Smooth muscle cell (in vitro differentiated cells): Measurements from ENCODE around the gene REPS2. TPM values are rescaled to one million over a fixed set of nuclear protein-coding genes. Genes with fewer than 3 reads are reported as not detected.

Experiments used
- DNase-seq: peaks from one replicate; lab custom pipeline; 2025; ENCODE audit not compliant: unreplicated experiment; lab: John Stamatoyannopoulos, UW
- H2AFZ ChIP-seq: fragments of 200-600 bp; sonication (generic); 2 replicates; pipeline ENCODE4 v1.6.0; 2016; ENCODE audit warnings: antibody characterized with exemption, low read depth, mild to moderate bottlenecking
- H3F3A ChIP-seq: fragments of 200-600 bp; sonication (generic); 2 replicates; pipeline ENCODE4 v1.6.0; 2017; ENCODE audit warnings: antibody characterized with exemption, low read depth
- H3K27ac ChIP-seq: fragments of 200-600 bp; sonication (generic); 2 replicates; pipeline ENCODE4 v1.5.1; 2016; ENCODE audit warnings: low read depth, mild to moderate bottlenecking
- H3K27me3 ChIP-seq: fragments of 200-600 bp; sonication (generic); 2 replicates; pipeline ENCODE4 v1.6.1; 2016; ENCODE audit warnings: low read depth, mild to moderate bottlenecking
- H3K36me3 ChIP-seq: fragments of 200-600 bp; sonication (generic); 2 replicates; pipeline ENCODE4 v1.5.1; 2016; ENCODE audit warnings: low read depth
- H3K4me1 ChIP-seq: fragments of 200-600 bp; sonication (generic); 2 replicates; pipeline ENCODE4 v1.5.1; 2016; ENCODE audit warnings: low read depth
- H3K4me2 ChIP-seq: fragments of 200-600 bp; sonication (generic); 2 replicates; pipeline ENCODE4 v1.6.0; 2016; ENCODE audit warnings: mild to moderate bottlenecking
- H3K4me3 ChIP-seq: fragments of 200-600 bp; sonication (generic); 2 replicates; pipeline ENCODE4 v1.5.1; 2016; ENCODE audit warnings: mild to moderate bottlenecking
- H3K79me2 ChIP-seq: fragments of 200-600 bp; sonication (generic); 2 replicates; pipeline ENCODE4 v1.6.0; 2016; ENCODE audit warnings: low read depth, mild to moderate bottlenecking
- H3K9ac ChIP-seq: fragments of 200-600 bp; sonication (generic); 2 replicates; pipeline ENCODE4 v1.6.0; 2016; ENCODE audit warnings: low read depth
- H3K9me3 ChIP-seq: fragments of 200-600 bp; sonication (generic); replicated peaks from 2 replicates; pipeline ENCODE4 v1.5.1; 2016; ENCODE audit warnings: low read depth
- H4K20me1 ChIP-seq: fragments of 200-600 bp; sonication (generic); 2 replicates; pipeline ENCODE4 v1.6.0; 2016; ENCODE audit warnings: low read depth
- CTCF ChIP-seq: fragments of 200-600 bp; sonication (generic); IDR thresholded peaks from 2 replicates; pipeline ENCODE4 v1.5.1; 2017; ENCODE audit warnings: borderline replicate concordance, mild to moderate bottlenecking, antibody characterized with exemption; ENCODE audit not compliant: insufficient read depth, poor library complexity, severe bottlenecking
- WGBS: methylation state at CpG from one replicate; pipeline ENCODE4 v1.1.7; 2016; ENCODE audit warnings: low lambda C conversion rate; 5-methylcytosine and 5-hydroxymethylcytosine counted together
- polyA plus RNA-seq: library from polyadenylated mRNA; unstranded; fragments of >200 nt; fragmentation: Nextera tagmentation; extraction: Ambion mirVana; gene quantifications from 2 replicates; pipeline ENCODE4 v1.2.1, GENCODE V29; 2016
- total RNA-seq: library from RNA; depleted of rRNA; stranded (reverse); fragments of >200 nt; gene quantifications from 2 replicates; pipeline ENCODE4 v1.2.3, GENCODE V29; 2014

Gene REPS2
- total and polyA plus RNA-seq, 2 experiments from 2014 or later: 1.0 to 1.2 TPM

DNA sequence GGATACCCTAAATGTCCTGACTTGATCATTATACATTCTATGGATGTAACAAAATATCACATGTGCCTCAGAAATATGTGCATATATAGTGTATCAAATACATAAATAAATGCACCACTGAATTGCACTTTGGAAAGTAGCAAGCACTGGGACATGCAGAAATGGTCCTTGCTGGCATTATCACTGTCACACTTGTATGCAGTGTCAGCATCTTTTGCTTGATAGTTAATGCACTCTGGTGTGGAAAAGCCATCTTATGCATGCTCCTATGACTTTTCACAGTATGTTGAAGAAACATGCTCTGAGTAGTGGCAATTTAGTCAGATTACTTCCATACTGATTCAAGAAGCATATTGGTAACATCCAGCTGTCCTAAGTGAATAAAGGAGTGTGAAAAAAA, 27.5 kb upstream of the REPS2 start:
- H4K20me1 ChIP-seq: no peaks in the 10 kb centered on the region
- H3K4me2 ChIP-seq: no peak overlapping the region
- no peaks in the 10 kb centered on the region for H3K79me2 ChIP-seq
- H3K27me3 ChIP-seq: no peaks in the 10 kb centered on the region
- no peak overlapping the region for H3K4me3 ChIP-seq
- no peak for DNase-seq
- no peaks in the 10 kb centered on the region for H3K4me1 ChIP-seq
- H3K9me3 ChIP-seq: no peaks in the 10 kb centered on the region
- no peak overlapping the region for H3K9ac ChIP-seq
- no peaks in the 10 kb centered on the region for H3F3A ChIP-seq
- no peak for TF ChIP-seq CTCF
- H2AFZ ChIP-seq: no peak overlapping the region
- no peak overlapping the region for H3K27ac ChIP-seq
- H3K36me3 ChIP-seq: no peaks in the 10 kb centered on the region

DNA sequence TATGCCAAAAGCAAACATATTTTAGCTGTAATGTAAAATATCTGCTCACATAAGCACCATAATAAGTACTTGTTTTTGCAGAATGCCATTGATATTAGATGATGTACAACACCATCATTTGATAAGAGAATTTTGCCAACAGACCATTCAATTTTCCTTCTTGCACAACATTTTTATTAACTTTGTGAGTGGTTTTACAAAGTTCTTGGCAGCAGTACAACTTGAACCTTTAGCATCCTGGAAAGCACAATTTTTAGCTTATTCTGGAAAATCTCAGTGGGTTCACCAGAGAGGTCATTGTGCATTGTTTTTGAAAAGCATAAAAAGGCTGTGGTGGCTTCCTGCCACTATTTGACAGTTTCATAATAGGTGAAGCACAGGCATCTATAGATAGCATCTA, 26.4 kb upstream of the REPS2 start:
- H3K79me2 ChIP-seq: no peaks in the 10 kb centered on the region
- no peaks in the 10 kb centered on the region for H4K20me1 ChIP-seq
- no peak overlapping the region for H3K4me2 ChIP-seq
- H3K4me3 ChIP-seq: no peak overlapping the region
- H3K4me1 ChIP-seq: no peaks in the 10 kb centered on the region
- no peaks in the 10 kb centered on the region for H3K9me3 ChIP-seq
- no peak for DNase-seq
- H2AFZ ChIP-seq: no peak overlapping the region
- no peak overlapping the region for H3K27ac ChIP-seq
- no peaks in the 10 kb centered on the region for H3F3A ChIP-seq
- no peaks in the 10 kb centered on the region for H3K36me3 ChIP-seq
- H3K27me3 ChIP-seq: no peaks in the 10 kb centered on the region
- TF ChIP-seq CTCF: no peak
- no peak overlapping the region for H3K9ac ChIP-seq

DNA sequence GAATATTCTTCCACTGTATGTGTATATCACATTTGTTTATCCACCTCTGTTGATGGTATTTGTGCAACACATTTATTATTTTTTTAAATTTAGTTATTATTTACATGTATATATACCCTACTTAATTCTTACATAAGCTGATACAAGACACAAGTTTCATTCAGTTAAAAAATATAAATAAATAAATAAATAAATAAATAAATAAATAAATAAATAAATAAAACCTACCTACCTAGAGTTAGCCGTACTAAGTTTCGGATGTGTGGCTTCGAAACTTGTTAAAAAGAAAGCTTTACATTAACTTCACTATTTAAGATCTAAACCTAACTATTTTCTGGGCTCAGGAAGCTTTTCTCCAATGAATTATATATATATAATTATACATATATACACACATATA, 23.3 kb upstream of the REPS2 start:
- Histone ChIP-seq H2AFZ (no peak overlapping the region), H3K27me3 (no peaks in the 10 kb centered on the region), H3K27ac (no peak overlapping the region), H3K9me3 (no peaks in the 10 kb centered on the region), H3F3A (no peaks in the 10 kb centered on the region), H3K9ac (no peak overlapping the region), H3K4me2 (no peak overlapping the region), H4K20me1 (no peaks in the 10 kb centered on the region), H3K79me2 (no peaks in the 10 kb centered on the region), H3K4me1 (no peaks in the 10 kb centered on the region), H3K4me3 (no peak overlapping the region), H3K36me3 (no peaks in the 10 kb centered on the region)
- WGBS: 92% methylated on average over 3 of the region's 3 CpGs
- DNase-seq: no peak
- TF ChIP-seq CTCF: no peak

GRCh38 chrX:16924631-16925480, 21.6 kb upstream of the REPS2 start:
- 92% methylated on average over 1 of the region's 1 CpG for WGBS
- no peak for TF ChIP-seq CTCF
- DNase-seq: no peak
- H4K20me1 ChIP-seq: no peaks in the 10 kb centered on the region
- no peak overlapping the region for H3K4me2 ChIP-seq
- no peaks in the 10 kb centered on the region for H3F3A ChIP-seq
- H3K9ac ChIP-seq: no peak overlapping the region
- no peak overlapping the region for H3K4me3 ChIP-seq
- no peaks in the 10 kb centered on the region for H3K9me3 ChIP-seq
- H3K36me3 ChIP-seq: no peaks in the 10 kb centered on the region
- no peak overlapping the region for H3K27ac ChIP-seq
- no peak overlapping the region for H2AFZ ChIP-seq
- H3K4me1 ChIP-seq: no peaks in the 10 kb centered on the region
- no peaks in the 10 kb centered on the region for H3K27me3 ChIP-seq
- H3K79me2 ChIP-seq: no peaks in the 10 kb centered on the region
